Left lung (tissue), 14 donors: ENCODE measurements around the gene CHD8. TPM values are rescaled to one million over a fixed set of nuclear protein-coding genes. Genes with fewer than 3 reads are reported as not detected.

Experiments used
- ATAC-seq: fragments of 200-7000 bp; cut with Tn5 transposase; one replicate; pipeline ENCODE4 v1.9.1; 2020; ENCODE audit warnings: moderate library complexity
- DNase-seq, 4 donors: peaks; one replicate each; pipeline ENCODE4 v3.0.0-alpha.2; 2013 to 2020
- H3K27ac ChIP-seq, 2 donors: fragments of 200-600 bp; sonication (generic) in 1 of 2; one replicate each; pipeline versions ENCODE4 v1.5.0 to v1.8.0; 2020 to 2021
- H3K27me3 ChIP-seq, 2 donors: fragments of 200-600 bp; sonication (generic) in 1 of 2; one replicate each; pipeline versions ENCODE4 v1.5.0 to v1.8.0; 2020 to 2021
- H3K36me3 ChIP-seq, 2 donors: fragments of 200-600 bp; sonication (generic) in 1 of 2; one replicate each; pipeline versions ENCODE4 v1.5.0 to v1.8.0; 2020 to 2021
- H3K4me1 ChIP-seq, 2 donors: fragments of 200-600 bp; one replicate each; pipeline ENCODE4 v1.8.0; 2021
- H3K4me3 ChIP-seq, 2 donors: fragments of 200-600 bp; sonication (generic) in 1 of 2; one replicate each; pipeline versions ENCODE4 v1.5.0 to v1.8.0; 2020 to 2021; ENCODE audit warnings: mild to moderate bottlenecking in 1 of 2
- H3K9me3 ChIP-seq, 2 donors: fragments of 200-600 bp; sonication (generic) in 1 of 2; one replicate each; pipeline versions ENCODE4 v1.5.0 to v1.8.0; 2020 to 2021
- CTCF ChIP-seq, 2 donors: fragments of 200-600 bp; sonication (generic) in 1 of 2; IDR thresholded peaks; one replicate each; pipeline versions ENCODE4 v1.5.0 to v1.8.0; 2021; ENCODE audit warnings: antibody characterized with exemption in 2 of 2
- intact Hi-C, 2 donors: fragments of 100-400 bp; cut with DNase I; formaldehyde crosslinking; loops; one replicate each; pipeline versions ENCODE4 v1.11.2 to v1.14.2; 2022
- long read RNA-seq, 12 donors: library from polyadenylated mRNA in 2 of 12; unstranded in 2 of 12; transcript quantifications; one replicate each; pipeline ENCODE4 v2.0.0 and lab custom pipeline, GENCODE V29; 2019 to 2026
- polyA plus RNA-seq, 6 donors: library from polyadenylated mRNA; unstranded; fragments of 120-200 nt; gene quantifications; one replicate each; pipeline ENCODE4 v1.2.1, GENCODE V29; 2013; ENCODE audit not compliant: insufficient read length in 6 of 6
- total RNA-seq, 2 donors: library from RNA; stranded (reverse); fragmentation: NEBNext Ultra II Directional; extraction: Animal tissue kit (Norgen Biotek cat#: 25700); gene quantifications; one replicate each; pipeline ENCODE4 v1.2.1, GENCODE V29; 2021
- donor health status: DM: no; HTN: yes; CAD: no.
- donor health status: DM: no; HTN: no; CAD: no.

Gene CHD8
- total RNA-seq = 10 to 100 TPM; 69.2 to 73.5 TPM
- polyA plus RNA-seq = 10 to 100 TPM; 75.0 to 83.0 (median 78.6) TPM
- long read RNA-seq, donor 1, transcript CHD8-214 (1 exons, 1,146 nt) = major isoform, 24 of 37 reads
- long read RNA-seq, donor 1, partial matches to known transcripts = 12 of 37 reads
- long read RNA-seq, donor 1, other reads (novel, unspliced or antisense) = 0 of 37 reads
- long read RNA-seq, donor 2, transcript CHD8-214 (1 exons, 1,146 nt) = major isoform, 30 of 42 reads
- long read RNA-seq, donor 2, partial matches to known transcripts = 9 of 42 reads
- long read RNA-seq, donor 2, other reads (novel, unspliced or antisense) = 0 of 42 reads
- long read RNA-seq, donor 3, transcript CHD8-214 (1 exons, 1,146 nt) = major isoform, 10 of 10 reads
- long read RNA-seq, donor 3, partial matches to known transcripts = 0 of 10 reads
- long read RNA-seq, donor 3, other reads (novel, unspliced or antisense) = 0 of 10 reads
- long read RNA-seq, donor 4, partial matches to known transcripts = 3 of 3 reads
- long read RNA-seq, donor 4, other reads (novel, unspliced or antisense) = 0 of 3 reads
- long read RNA-seq, donor 5, transcript CHD8-214 (1 exons, 1,146 nt) = major isoform, 20 of 20 reads
- long read RNA-seq, donor 5, partial matches to known transcripts = 0 of 20 reads
- long read RNA-seq, donor 5, other reads (novel, unspliced or antisense) = 0 of 20 reads
- long read RNA-seq, donor 6, transcript CHD8-214 (1 exons, 1,146 nt) = major isoform, 6 of 11 reads
- long read RNA-seq, donor 6, partial matches to known transcripts = 5 of 11 reads
- long read RNA-seq, donor 6, other reads (novel, unspliced or antisense) = 0 of 11 reads
- long read RNA-seq, donor 7, transcript CHD8-214 (1 exons, 1,146 nt) = major isoform, 7 of 7 reads
- long read RNA-seq, donor 7, partial matches to known transcripts = 0 of 7 reads
- long read RNA-seq, donor 7, other reads (novel, unspliced or antisense) = 0 of 7 reads
- long read RNA-seq, donor 8, full-length matches to known transcripts = 18 of 24 reads
- long read RNA-seq, donor 8, partial matches to known transcripts = 6 of 24 reads
- long read RNA-seq, donor 8, other reads (novel, unspliced or antisense) = 0 of 24 reads
- long read RNA-seq, donor 9 = 0 reads
- long read RNA-seq, donor 10, partial matches to known transcripts = 3 of 4 reads
- long read RNA-seq, donor 10, other reads (novel, unspliced or antisense) = 1 of 4 reads
- long read RNA-seq, donor 11, transcript CHD8-214 (1 exons, 1,146 nt) = major isoform, 33 of 33 reads
- long read RNA-seq, donor 11, partial matches to known transcripts = 0 of 33 reads
- long read RNA-seq, donor 11, other reads (novel, unspliced or antisense) = 0 of 33 reads
- long read RNA-seq, donor 12, transcript CHD8-214 (1 exons, 1,146 nt) = major isoform, 8 of 8 reads
- long read RNA-seq, donor 12, partial matches to known transcripts = 0 of 8 reads
- long read RNA-seq, donor 12, other reads (novel, unspliced or antisense) = 0 of 8 reads

GRCh38 chr14:21455912-21456667 lies at the start of gene CHD8:
Gene CHD8, minus strand, starts transcription at chr14:21456123. Its CDS starts 24,480 bp downstream, at chr14:21431643.
- H3K27me3 ChIP-seq = no peaks in the 10 kb centered on the region
- H3K4me3 ChIP-seq = peak within 1 kb of the TSS; percentile 85 to 91
- H3K9me3 ChIP-seq = no peaks in the 10 kb centered on the region
- intact Hi-C loops = no loop called here
- peak within 1 kb of the TSS; percentile 98 for H3K27ac ChIP-seq
- peak; percentile 42 to 67 for TF ChIP-seq CTCF (IDR thresholded peaks at IDR 0.05)
- peaks cover 3 to 19% of the 10 kb centered on the region in 2 donors for H3K36me3 ChIP-seq
- peaks cover 10 to 48% of the 10 kb centered on the region in 2 donors for H3K4me1 ChIP-seq
- ATAC-seq (peak; percentile 99), DNase-seq (peak; percentile 99 to 100 (median 100))

- intact Hi-C loops = no loop called here
- H3K27ac ChIP-seq = no peak overlapping the region
- no peak for TF ChIP-seq CTCF (IDR thresholded peaks at IDR 0.05)
Measured at GRCh38 chr14:21505012-21505553, 49.2 kb upstream of the CHD8 start.

GRCh38 chr14:21503376-21503775 lies 47.5 kb upstream of the CHD8 start:
- Histone ChIP-seq H3K27me3 (no peaks in the 10 kb centered on the region), H3K4me3 (no peak overlapping the region), H3K36me3 (peaks cover 0 to 79% of the 10 kb centered on the region in 2 donors), H3K9me3 (no peaks in the 10 kb centered on the region), H3K27ac (no peak overlapping the region), H3K4me1 (peaks cover 0 to 18% of the 10 kb centered on the region in 2 donors)
- intact Hi-C loops = no loop called here
- DNase-seq = no peak
- ATAC-seq = no peak
- TF ChIP-seq CTCF (IDR thresholded peaks at IDR 0.05) = no peak

More at GRCh38 chr14:21505012-21505553, 49.2 kb upstream of the CHD8 start:
- Histone ChIP-seq H3K4me3 (no peak overlapping the region), H3K9me3 (no peaks in the 10 kb centered on the region), H3K36me3 (peaks cover 0 to 63% of the 10 kb centered on the region in 2 donors), H3K27me3 (no peaks in the 10 kb centered on the region), H3K4me1 (peaks cover 8 to 35% of the 10 kb centered on the region in 2 donors)
- ATAC-seq (no peak), DNase-seq (no peak)

- TF ChIP-seq CTCF (IDR thresholded peaks at IDR 0.05) = no peak
- DNase-seq (no peak), ATAC-seq (no peak)
- Histone ChIP-seq H3K9me3 (no peaks in the 10 kb centered on the region), H3K27me3 (no peaks in the 10 kb centered on the region), H3K4me1 (peaks cover 0 to 9% of the 10 kb centered on the region in 2 donors), H3K36me3 (peaks cover 0 to 79% of the 10 kb centered on the region in 2 donors), H3K27ac (no peak overlapping the region), H3K4me3 (no peak overlapping the region)
- intact Hi-C loops = no loop called here
Measured at GRCh38 chr14:21501568-21501967, 45.6 kb upstream of the CHD8 start.
